ENCODE data around the gene SLC26A11. TPM values are rescaled to one million over a fixed set of nuclear protein-coding genes. Genes with fewer than 3 reads are reported as not detected.

The SLC26A11 gene
- total RNA-seq, 1 donor from 2014 or later: 5.4 TPM

DNA sequence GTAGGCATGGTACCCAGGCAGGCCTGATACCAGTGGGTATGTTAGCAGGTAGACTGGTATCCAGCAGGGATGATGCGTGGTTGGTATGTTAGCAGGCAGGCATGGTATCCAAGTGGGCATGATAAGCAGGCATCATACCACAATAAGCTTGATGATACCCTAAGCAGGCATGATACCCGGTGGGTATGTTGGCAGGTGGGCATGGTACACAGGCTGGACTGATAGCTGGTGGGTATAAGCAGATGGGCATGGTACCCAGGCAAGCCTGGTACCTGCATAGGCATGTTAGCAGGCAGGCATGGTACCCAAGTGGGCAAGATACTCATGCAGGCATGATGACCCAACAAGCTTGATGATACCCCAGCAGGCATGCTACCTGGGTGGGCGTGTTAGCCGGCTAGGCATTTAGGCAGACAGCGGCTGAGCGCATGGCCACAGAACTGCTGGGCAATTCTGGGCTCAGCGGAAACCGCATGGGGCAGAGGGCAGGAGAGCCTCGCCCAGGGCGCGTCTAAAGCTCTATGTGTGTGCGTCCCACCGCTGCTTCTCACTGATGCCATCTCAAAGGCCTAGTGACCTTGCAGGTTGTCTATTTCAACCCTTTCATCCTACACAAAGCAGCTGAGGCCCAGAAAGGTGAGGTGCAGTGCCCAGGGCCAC, 2.4 kb upstream of the SLC26A11 start:
- no peak for DNase-seq (ENCODE audit: low read depth, low spot score)

DNA sequence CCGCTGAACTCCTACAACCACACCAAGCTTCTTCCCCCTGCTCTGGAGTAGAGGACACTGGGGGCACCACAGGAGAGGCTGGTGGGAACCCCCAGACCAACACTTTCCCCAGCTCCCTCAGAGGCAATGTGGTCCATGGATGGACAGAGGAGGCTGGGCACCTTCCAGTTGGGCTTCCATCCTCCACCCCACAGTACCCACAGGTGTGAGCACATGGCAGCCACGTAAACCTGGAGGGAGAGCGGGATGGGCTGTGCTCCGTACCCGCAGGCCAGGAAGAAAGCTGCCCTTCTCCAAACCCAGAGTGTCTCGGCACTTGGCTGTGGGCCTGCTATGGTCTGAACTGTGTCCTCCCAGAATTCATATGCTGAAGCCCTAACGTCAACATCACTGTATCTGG, 1.8 kb upstream of the SLC26A11 start:
- DNase-seq (ENCODE audit: low read depth, low spot score): no peak

DNA sequence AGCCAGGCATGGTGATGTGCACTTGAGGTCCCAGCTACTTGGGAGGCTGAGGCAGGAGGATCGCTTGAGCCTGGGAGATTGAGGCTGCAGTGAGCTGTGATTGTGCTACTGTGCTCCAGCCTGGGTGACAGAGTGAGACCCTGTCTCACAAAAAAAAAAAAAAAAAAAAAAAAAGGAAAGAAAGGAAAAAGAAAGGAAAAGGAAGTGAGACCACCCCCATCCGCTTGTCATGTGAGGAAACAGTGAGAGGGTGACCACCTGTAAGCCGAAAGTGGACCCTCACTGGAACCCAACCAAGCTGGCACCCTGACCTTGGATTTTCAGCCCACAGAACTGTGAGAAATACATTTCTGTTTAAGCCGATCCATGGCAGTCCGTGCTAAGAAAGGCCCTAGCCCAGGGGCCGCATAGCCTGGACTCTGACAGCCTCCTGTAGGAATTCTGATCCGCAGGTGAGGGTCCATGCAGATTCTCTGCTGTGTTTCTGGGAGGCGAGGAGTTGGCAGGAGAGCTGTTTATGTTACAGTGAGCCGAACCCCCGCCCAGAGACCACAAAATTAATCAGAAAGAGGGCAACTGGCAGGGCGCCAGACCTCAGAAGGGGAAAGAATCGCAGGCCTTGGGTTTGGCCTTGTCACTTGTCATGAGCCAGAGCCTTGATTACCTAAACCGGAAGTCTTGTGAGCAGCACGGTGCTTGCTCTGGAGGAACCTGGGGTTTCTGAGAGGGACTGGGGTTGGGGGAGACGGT, 1.0 kb upstream of the SLC26A11 start:
- DNase-seq (ENCODE audit: low read depth, low spot score): no peak

DNA sequence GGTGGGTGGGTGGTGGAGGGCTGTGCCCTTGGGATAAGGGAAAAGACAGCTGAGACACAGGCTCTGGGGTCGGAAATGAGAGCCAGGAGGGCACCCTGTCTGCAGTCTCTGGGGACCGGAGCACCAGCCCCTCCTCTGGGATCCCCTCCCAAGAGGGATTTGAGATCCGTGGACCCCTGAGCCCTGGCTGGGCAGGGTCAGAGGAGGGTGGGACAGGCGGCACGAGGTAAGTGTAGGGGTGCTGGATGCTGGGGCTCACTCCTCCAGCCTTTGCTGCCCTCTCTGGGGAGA, 519 bp upstream of the SLC26A11 start:
- DNase-seq (ENCODE audit: low read depth, low spot score): no peak

DNA sequence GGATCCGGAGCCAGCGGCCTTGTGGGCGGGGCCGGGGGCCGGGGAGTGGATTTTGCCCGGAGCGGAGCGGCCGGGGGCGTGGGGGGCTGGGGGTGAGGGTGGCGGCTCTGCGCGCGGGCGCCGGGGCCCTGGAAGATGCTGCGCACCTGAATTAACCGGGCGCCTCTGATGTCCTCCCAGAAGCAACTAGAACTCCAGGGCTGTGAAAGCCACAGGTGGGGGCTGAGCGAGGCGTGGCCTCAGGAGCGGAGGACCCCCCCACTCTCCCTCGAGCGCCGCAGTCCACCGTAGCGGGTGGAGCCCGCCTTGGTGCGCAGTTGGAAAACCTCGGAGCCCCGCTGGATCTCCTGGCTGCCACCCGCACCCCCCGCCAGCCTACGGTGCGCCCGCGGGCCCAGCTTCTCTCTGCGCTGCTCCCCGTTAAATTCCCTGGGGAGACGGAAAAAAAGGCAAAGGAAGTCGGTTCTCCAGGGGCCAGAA, 549 bp downstream of the SLC26A11 start:
- no peak for DNase-seq (ENCODE audit: low read depth, low spot score)

DNA sequence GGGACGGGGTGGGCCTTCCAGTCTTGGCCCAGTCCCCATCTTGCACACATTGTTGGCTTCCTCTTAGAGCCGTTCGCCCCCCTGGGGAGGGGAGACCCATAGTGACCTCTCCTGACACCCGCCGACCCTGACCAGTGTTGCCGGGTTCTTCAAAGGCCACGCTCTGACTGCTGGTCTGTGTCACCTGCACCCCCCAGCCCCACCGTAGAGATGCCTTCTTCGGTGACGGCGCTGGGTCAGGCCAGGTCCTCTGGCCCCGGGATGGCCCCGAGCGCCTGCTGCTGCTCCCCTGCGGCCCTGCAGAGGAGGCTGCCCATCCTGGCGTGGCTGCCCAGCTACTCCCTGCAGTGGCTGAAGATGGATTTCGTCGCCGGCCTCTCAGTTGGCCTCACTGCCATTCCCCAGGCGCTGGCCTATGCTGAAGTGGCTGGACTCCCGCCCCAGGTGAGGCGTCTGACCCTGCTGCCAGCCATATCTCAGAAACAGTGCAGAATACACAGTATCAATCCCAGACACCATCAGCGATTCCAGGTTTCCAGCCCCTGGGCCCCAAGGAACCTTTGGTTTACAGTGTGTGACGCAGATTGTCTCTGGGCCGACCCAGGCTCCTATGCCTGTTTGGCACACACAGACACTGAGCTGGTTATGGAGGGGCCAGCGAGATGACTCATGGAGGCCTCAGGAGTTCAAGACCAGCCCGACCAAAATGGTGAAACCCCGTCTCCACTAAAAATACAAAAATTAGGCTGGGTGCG, 1.3 kb downstream of the SLC26A11 start:
- no peak for DNase-seq (ENCODE audit: low read depth, low spot score)

DNA sequence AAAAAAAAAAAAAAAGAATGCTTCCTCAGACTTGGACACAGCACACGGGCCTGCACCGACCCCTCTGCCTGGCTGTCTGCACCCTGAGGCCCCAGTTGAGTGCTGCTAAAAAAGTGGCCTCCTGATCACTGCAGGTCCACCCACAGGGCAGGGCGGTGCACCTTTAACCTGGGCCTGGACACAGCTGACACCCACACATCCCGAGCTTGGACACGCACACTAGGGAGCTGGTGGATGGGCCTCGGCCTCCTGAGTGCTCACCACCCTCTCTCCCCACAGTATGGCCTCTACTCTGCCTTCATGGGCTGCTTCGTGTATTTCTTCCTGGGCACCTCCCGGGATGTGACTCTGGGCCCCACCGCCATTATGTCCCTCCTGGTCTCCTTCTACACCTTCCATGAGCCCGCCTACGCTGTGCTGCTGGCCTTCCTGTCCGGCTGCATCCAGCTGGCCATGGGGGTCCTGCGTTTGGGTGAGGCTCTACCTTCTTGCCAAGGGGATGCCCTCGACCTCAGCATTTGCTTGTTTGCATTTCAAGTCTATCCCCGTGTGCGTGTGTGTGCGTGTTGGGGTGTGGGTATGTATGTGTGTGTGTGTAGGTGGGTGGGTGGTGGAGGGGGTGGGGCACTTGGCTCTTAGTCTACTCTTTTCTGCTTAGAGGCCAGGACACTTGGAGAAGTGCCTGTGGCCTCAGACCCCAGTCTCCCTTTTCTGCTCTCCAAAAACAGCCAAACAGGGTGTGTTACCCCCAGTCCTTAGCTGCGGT, 2.3 kb downstream of the SLC26A11 start:
- no peak for DNase-seq (ENCODE audit: low read depth, low spot score)

DNA sequence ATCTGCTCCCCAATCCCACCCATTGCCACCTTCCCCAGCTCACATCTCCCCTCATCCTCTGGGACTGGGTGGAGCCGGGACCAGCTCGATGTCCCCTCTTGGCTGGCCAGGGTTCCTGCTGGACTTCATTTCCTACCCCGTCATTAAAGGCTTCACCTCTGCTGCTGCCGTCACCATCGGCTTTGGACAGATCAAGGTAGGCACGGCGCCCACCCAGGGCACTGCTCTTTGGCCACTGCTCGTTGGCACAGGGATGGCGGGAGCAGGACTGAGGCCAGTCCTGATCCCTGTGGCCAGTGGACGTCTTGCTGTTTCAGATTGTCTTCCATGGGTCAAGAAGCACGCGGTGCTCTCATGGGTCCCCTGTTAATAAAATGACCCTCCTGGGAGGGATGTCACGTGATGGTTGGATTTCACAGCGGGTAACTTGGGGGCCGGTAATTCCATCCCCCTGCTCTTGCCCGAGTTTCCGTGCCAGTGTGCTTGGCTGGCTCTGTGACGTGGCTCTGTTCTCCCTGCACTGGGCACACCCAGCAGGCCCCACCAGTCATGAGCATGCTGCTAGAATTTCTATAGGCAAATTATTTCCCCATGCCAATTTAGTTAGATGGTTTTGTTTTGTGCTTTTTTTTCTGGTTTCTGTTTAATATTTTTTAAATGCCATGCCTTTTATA, 3.1 kb downstream of the SLC26A11 start:
- no peak for DNase-seq (ENCODE audit: low read depth, low spot score)

DNA sequence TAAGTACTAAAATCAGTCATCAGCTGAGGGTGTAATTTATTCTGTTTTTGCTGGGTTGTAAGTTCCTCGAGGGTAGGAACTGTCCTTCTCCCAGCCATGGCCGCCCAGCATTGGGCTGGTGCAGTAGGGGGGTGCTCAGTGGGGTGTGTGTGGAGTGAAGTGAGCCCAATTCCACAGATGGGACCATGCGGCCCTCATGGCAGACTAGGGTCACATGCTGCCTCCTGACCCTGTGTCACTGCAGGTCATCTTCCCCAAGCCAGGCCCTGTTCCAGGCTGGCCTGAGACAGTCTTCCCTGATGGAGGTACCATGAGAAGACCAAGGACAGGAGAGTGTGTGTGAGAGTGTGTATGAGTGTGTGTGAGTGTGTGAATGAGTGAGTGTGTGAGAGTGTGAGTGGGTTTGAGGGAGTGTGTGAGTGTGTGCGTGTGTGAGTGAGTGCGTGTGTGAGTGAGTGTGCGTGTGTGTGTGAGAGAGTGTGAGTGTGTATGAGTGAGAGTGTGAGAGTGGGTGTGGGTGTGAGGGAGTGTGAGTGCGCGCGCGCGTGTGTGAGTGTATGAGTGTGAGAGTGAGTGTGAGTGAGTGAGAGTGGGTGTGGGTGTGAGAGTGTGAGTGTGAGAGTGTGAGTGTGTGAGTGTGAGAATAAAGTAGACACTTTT, 3.7 kb downstream of the SLC26A11 start:
- DNase-seq (ENCODE audit: low read depth, low spot score): no peak

DNA sequence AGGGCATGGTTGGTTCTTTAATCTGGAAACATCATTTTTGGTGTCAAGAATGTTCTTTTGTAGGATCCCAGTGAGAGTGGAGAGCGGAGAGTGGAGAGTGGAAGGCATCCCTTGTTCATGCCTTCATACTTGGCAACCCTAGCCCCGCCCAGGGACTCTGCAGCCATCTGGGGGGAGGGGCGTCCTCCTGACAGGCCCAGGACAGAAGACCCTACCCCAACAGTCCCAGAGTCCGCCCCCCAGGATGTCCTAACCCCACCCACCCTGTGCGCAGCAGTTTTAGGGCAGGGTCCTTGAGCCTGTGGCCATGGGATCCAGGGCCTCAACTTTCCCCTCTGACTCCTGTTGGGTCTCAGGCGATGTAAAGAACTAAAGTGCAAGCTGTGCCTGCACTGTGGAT, 4.5 kb downstream of the SLC26A11 start:
- no peak for DNase-seq (ENCODE audit: low read depth, low spot score)

DNA sequence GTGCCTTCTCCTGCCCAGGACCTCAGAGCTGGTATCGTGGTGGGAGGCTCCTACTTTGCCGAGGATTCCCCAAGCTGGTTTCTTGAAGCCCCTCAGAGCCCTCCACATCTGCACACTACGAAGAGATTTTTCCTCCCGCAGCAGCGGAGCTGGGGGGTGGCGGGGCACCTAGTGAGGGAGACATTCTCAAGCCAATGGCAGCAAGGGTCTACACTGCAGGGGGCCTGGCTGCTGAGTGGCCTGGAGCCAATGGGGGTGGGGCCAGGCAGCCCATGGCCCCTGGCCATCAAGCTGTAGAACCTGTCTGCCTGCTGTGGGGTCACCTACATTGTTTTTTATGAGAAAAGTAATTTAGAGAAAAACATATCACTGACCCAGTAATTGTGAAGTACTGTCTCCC, 5.0 kb downstream of the SLC26A11 start:
- no peak for DNase-seq (ENCODE audit: low read depth, low spot score)

DNA sequence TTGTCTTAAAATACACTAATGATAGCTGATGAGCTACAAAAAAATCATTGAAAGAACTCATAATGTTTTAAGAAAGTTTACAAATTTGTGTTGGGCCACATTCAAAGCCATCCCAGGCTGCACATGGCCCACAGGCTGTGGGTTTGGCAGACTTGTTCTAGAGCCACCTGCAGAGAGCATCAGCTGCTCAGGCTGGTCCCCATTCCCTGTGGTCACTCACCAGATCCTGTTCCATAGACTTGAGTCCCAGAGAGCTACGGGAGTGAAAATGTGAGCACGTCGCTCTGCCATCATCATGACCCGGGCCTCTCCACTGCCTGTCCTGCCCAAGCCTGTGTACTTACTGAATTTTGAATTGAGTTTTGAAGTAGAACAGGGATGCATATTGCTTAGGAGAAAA, 6.9 kb downstream of the SLC26A11 start:
- DNase-seq (ENCODE audit: low read depth, low spot score): no peak

DNA sequence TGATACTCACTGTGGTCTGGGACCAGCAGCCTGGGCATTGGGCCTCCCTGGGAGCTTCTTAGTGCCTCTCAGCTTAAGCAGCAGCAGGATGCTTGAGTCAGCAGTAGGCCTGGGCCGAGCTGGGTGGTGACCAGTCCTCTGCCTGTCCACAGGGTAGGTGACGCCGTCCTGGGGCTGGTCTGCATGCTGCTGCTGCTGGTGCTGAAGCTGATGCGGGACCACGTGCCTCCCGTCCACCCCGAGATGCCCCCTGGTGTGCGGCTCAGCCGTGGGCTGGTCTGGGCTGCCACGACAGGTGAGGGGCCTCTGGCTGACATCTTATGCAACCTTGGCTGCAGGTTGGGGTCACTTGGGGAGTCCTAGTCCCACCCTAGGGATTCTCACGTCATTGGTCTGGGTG, 7.4 kb downstream of the SLC26A11 start:
- no peak for DNase-seq (ENCODE audit: low read depth, low spot score)

DNA sequence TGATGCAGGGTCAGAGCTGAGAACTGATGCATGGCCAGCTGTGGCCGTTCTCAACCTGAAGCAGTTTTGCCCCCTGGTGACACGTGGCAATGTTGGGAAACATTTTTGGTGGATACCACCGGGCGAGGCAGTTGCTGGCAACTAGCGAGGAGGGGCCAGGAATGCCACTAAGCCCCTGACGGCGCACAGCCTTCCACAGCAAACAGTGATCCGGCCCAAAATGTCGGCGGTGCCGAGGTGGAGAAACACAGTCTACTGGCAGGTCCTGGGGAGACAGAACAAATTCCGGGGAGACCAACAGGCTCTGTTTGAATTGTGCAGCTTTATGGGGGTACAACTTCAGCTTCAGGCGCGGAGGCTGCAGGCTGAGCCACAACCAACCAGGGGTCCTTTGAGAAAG, 8.2 kb downstream of the SLC26A11 start:
- DNase-seq (ENCODE audit: low read depth, low spot score): no peak

DNA sequence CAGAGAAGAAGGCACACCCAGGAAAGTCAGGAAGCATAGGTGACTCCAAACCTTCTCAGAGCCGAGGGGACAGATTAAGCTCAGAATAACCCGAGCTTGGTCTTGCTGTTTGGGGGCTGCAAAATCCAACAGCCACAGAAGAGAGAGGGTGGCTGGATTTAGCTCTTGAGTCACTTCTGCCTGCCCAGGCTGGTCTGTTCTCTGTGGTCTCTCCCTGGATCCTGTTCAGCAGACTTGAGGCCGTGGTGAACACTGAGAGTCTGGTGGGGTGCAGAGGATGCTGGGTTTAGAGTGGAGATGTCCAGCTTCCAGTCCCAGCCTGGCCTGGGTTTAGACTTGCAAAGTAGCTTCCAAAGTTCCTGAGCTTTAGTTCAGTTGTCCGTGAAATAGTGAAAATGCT, 8.8 kb downstream of the SLC26A11 start:
- no peak for DNase-seq (ENCODE audit: low read depth, low spot score)

DNA sequence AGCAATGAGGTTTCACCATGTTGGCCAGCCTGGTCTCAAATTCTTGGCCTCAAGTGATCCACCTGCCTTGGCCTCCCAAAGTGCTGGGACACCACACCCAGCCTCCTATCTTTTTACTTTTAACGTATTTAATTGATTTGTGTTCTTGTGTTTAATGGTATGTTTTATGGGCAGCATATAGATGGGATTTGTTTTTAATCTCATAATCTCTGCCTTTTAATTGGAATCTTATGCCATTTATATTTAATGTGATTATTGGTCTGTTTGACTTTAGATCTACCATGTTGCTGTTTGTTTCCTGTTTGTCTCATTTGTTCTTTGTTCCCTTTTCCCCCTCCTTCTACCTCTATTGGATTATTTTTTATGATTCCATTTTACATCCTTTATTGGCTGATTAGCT, 12.2 kb downstream of the SLC26A11 start:
- DNase-seq (ENCODE audit: low read depth, low spot score): no peak

DNA sequence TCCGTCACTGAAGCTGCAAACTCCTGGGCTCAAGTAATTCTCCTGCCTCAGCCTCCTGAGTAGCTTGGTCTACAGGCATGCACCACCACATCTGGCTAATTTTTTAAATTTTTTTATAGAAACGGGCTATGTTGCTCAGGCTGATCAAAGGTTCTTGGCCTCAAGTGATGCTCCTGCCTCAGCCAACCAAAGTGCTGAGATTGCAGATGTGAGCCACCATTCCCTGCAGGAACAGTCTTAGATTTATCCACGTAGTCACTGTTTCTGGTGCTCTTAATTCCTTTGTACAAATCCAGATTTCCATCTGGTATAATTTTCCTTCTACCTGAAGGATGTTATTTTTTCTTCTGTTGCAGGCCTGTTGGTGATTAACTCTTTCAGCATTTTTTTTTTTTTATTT, 13.0 kb downstream of the SLC26A11 start:
- no peak for DNase-seq (ENCODE audit: low read depth, low spot score)

DNA sequence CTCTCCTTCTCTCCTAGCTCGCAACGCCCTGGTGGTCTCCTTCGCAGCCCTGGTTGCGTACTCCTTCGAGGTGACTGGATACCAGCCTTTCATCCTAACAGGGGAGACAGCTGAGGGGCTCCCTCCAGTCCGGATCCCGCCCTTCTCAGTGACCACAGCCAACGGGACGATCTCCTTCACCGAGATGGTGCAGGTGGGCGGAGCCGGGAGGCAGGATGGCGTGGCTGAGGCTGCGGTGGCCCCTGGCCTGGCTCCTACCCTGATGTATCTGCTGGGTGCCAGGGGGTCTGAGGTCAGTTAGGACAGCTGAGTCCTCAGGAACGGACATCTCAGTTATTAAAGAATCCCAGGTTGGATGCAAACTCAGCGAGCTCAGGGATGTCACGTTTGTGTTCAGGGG, 16.7 kb downstream of the SLC26A11 start:
- DNase-seq (ENCODE audit: low read depth, low spot score): no peak

DNA sequence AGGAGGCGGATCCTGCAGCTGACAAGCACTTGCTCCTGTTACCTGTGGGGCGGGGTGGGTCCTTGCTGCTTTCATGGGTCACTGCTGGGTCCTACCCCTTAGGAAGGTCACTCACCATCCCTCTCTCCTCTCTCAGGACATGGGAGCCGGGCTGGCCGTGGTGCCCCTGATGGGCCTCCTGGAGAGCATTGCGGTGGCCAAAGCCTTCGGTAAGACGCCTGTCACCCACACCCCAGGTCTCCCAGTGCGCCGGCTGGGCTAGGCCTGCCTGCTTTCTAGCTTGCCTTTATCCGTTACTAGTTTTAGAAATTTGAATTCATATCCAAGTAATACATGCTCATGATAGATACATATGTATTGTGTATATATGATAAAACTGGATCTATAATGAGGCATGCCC, 17.2 kb downstream of the SLC26A11 start:
- DNase-seq (ENCODE audit: low read depth, low spot score): no peak

DNA sequence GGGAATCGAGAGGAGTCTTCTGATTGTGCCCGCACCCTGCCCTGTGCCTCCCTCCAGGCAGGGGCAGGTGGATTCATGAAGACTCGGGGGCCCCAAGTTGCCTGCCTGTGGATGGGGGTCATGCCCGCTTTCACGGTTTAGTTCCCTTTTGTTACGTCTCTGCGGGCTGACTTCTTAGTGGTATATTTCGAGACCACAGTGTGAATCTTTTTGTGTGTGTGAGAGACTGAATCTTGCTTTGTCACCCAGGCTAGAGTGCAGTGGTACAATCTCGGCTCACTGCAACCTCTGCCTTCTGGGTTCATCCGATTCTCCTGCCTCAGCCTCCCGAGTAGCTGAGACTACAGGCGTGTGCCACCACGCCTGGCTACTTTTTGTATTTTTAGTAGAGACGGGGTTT, 22.3 kb downstream of the SLC26A11 start:
- no peak for DNase-seq (ENCODE audit: low read depth, low spot score)
